DOHH2 (cell line): ENCODE measurements around the gene LITAF.

ENCODE experiments used
- H3F3A ChIP-seq: fragments of 200-600 bp; sonication (generic), shearing (Covaris generic); 2 replicates; pipeline ENCODE4 v1.6.0; 2016; ENCODE audit warnings: antibody characterized with exemption, mild to moderate bottlenecking; ENCODE audit not compliant: control insufficient read depth, insufficient read depth
- H3K27ac ChIP-seq: fragments of 200-600 bp; sonication (generic); 2 replicates; pipeline ENCODE4 v1.5.1; 2014; ENCODE audit warnings: low read depth, mild to moderate bottlenecking, low read length, moderate library complexity
- H3K27me3 ChIP-seq: fragments of 200-600 bp; sonication (generic); 2 replicates; pipeline ENCODE4 v1.6.1; 2014; ENCODE audit warnings: mild to moderate bottlenecking, low read length, mixed read lengths; ENCODE audit not compliant: control insufficient read depth
- H3K36me3 ChIP-seq: fragments of 200-600 bp; sonication (generic); 2 replicates; pipeline ENCODE4 v1.6.1; 2014; ENCODE audit warnings: mild to moderate bottlenecking, low read length, moderate library complexity, mixed read lengths; ENCODE audit not compliant: control insufficient read depth
- H3K4me1 ChIP-seq: fragments of 200-600 bp; sonication (generic); 2 replicates; pipeline ENCODE4 v1.6.1; 2014; ENCODE audit warnings: mild to moderate bottlenecking, low read length, mixed read lengths; ENCODE audit not compliant: control insufficient read depth
- H3K4me2 ChIP-seq: fragments of 200-600 bp; sonication (generic); 2 replicates; pipeline ENCODE4 v1.6.0; 2014; ENCODE audit warnings: mild to moderate bottlenecking, low read length, moderate library complexity
- H3K4me3 ChIP-seq: fragments of 200-600 bp; sonication (generic); 2 replicates; pipeline ENCODE4 v1.5.1; 2014; ENCODE audit warnings: mild to moderate bottlenecking, low read length, mixed read lengths
- H3K79me2 ChIP-seq: fragments of 200-600 bp; sonication (generic); 2 replicates; pipeline ENCODE4 v1.6.1; 2014; ENCODE audit warnings: mild to moderate bottlenecking, low read length, mixed read lengths; ENCODE audit not compliant: control insufficient read depth
- H3K9me2 ChIP-seq: fragments of 200-600 bp; sonication (generic); replicated peaks from 2 replicates; pipeline ENCODE4 v1.6.1; 2014; ENCODE audit warnings: mild to moderate bottlenecking, low read length, mixed read lengths; ENCODE audit not compliant: control insufficient read depth
- H3K9me3 ChIP-seq: fragments of 200-600 bp; sonication (generic); 2 replicates; pipeline ENCODE4 v1.6.1; 2014; ENCODE audit warnings: antibody characterized with exemption, low read length, mixed read lengths; ENCODE audit not compliant: control insufficient read depth, insufficient read depth
- H4K20me1 ChIP-seq: fragments of 200-600 bp; sonication (generic); 2 replicates; pipeline ENCODE4 v1.6.0; 2014; ENCODE audit warnings: low read depth, mild to moderate bottlenecking, antibody characterized with exemption, low read length, moderate library complexity; ENCODE audit not compliant: control insufficient read depth, insufficient read depth
- EZH2phosphoT487 ChIP-seq: fragments of 200-600 bp; sonication (generic); IDR thresholded peaks from 2 replicates; pipeline ENCODE4 v1.6.1; 2017; ENCODE audit warnings: borderline replicate concordance, mild to moderate bottlenecking, antibody characterized with exemption, low read length, moderate library complexity, mixed read lengths
- TF ChIP-seq, protein P1 (sequence below): fragments of 200-600 bp; sonication (generic); IDR thresholded peaks from one replicate; pipeline ENCODE4 v1.5.1; 2014; ENCODE audit warnings: antibody characterized with exemption, mild to moderate bottlenecking, low read depth, low read length; ENCODE audit not compliant: poor library complexity, severe bottlenecking

LITAF gene

GRCh38 chr16:11534262-11534661, 52.5 kb downstream of the LITAF start:
- H3K9me3 ChIP-seq = no peaks in the 10 kb centered on the region
- TF ChIP-seq EZH2phosphoT487 = no peak
- TF ChIP-seq, protein P1, sequence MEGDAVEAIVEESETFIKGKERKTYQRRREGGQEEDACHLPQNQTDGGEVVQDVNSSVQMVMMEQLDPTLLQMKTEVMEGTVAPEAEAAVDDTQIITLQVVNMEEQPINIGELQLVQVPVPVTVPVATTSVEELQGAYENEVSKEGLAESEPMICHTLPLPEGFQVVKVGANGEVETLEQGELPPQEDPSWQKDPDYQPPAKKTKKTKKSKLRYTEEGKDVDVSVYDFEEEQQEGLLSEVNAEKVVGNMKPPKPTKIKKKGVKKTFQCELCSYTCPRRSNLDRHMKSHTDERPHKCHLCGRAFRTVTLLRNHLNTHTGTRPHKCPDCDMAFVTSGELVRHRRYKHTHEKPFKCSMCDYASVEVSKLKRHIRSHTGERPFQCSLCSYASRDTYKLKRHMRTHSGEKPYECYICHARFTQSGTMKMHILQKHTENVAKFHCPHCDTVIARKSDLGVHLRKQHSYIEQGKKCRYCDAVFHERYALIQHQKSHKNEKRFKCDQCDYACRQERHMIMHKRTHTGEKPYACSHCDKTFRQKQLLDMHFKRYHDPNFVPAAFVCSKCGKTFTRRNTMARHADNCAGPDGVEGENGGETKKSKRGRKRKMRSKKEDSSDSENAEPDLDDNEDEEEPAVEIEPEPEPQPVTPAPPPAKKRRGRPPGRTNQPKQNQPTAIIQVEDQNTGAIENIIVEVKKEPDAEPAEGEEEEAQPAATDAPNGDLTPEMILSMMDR = no peak

GRCh38 chr16:11533588-11533987, 53.1 kb downstream of the LITAF start:
- H3K27ac ChIP-seq = no peak overlapping the region
- H3K79me2 ChIP-seq = no peaks in the 10 kb centered on the region
- no peaks in the 10 kb centered on the region for H3K9me3 ChIP-seq
- H3K36me3 ChIP-seq = no peaks in the 10 kb centered on the region
- H3K9me2 ChIP-seq = no peaks in the 10 kb centered on the region
- no peak overlapping the region for H3K4me2 ChIP-seq
- H3K27me3 ChIP-seq = no peaks in the 10 kb centered on the region
- no peaks in the 10 kb centered on the region for H4K20me1 ChIP-seq
- H3K4me1 ChIP-seq = 0 out of 2 replicates have a peak, but pooled peaks cover 3% of the 10 kb centered on the region
- no peak overlapping the region for H3K4me3 ChIP-seq
- TF ChIP-seq EZH2phosphoT487 = no peak
- TF ChIP-seq, protein P1 = no peak
- no peaks in the 10 kb centered on the region for H3F3A ChIP-seq

More at GRCh38 chr16:11534262-11534661, 52.5 kb downstream of the LITAF start:
- Histone ChIP-seq H3K79me2 (no peaks in the 10 kb centered on the region), H3K9me2 (no peaks in the 10 kb centered on the region), H3K4me1 (0 out of 2 replicates have a peak, but pooled peaks cover 3% of the 10 kb centered on the region), H3K4me2 (no peak overlapping the region), H3K36me3 (no peaks in the 10 kb centered on the region), H3K27me3 (no peaks in the 10 kb centered on the region), H4K20me1 (no peaks in the 10 kb centered on the region), H3F3A (no peaks in the 10 kb centered on the region), H3K27ac (no peak overlapping the region), H3K4me3 (no peak overlapping the region)

- TF ChIP-seq EZH2phosphoT487 = no peak
- TF ChIP-seq, protein P1 = no peak
Measured at GRCh38 chr16:11530171-11530940, 56.4 kb downstream of the LITAF start.

More at GRCh38 chr16:11530171-11530940, 56.4 kb downstream of the LITAF start:
- no peaks in the 10 kb centered on the region for H3K79me2 ChIP-seq
- H3K4me3 ChIP-seq = no peak overlapping the region
- H3K27me3 ChIP-seq = peaks cover 11% of the 10 kb centered on the region
- H3K27ac ChIP-seq = no peak overlapping the region
- H4K20me1 ChIP-seq = no peaks in the 10 kb centered on the region
- no peaks in the 10 kb centered on the region for H3K4me1 ChIP-seq
- no peaks in the 10 kb centered on the region for H3F3A ChIP-seq
- no peaks in the 10 kb centered on the region for H3K9me3 ChIP-seq
- no peaks in the 10 kb centered on the region for H3K9me2 ChIP-seq
- no peak overlapping the region for H3K4me2 ChIP-seq
- H3K36me3 ChIP-seq = no peaks in the 10 kb centered on the region
